A673 (cell line): ENCODE data around the gene IQGAP3. TPM values are rescaled to one million over a fixed set of nuclear protein-coding genes. Genes with fewer than 3 reads are reported as not detected.

ENCODE experiments used
- BruUV-seq: library from RNA; stranded (reverse); fragments of 400-500 nt; replicated peaks from 2 replicates; lab custom pipeline; 2021; lab: Mats Ljungman, UMichigan
- CTCF ChIA-PET: fragments of 300-600 bp; sonication (Branson Sonifier 250); formaldehyde crosslinking; loops from one replicate; lab custom pipeline; 2022; ENCODE audit warnings: antibody characterized with exemption; lab: Charles Lee
- POLR2A ChIA-PET: fragments of 300-600 bp; sonication (Branson Sonifier 250); formaldehyde crosslinking; loops from one replicate; lab custom pipeline; 2022; ENCODE audit warnings: antibody characterized with exemption; ENCODE audit not compliant: low non-redundant PET; lab: Charles Lee
- DNase-seq: peaks from one replicate; pipeline ENCODE4 v3.0.0-alpha.2; 2015; ENCODE audit warnings: low spot score
- H3K27ac ChIP-seq: fragments of 200-600 bp; sonication (generic); 2 replicates; pipeline ENCODE4 v1.5.1; 2016; ENCODE audit warnings: mixed run types, low read depth, mild to moderate bottlenecking, mixed read lengths, antibody characterized with exemption, low read length; ENCODE audit not compliant: poor library complexity, severe bottlenecking
- H3K27me3 ChIP-seq: fragments of 200-600 bp; sonication (generic); replicated peaks from 2 replicates; pipeline ENCODE4 v1.6.1; 2017; ENCODE audit warnings: mixed run types, low read depth, mild to moderate bottlenecking, mixed read lengths, antibody characterized with exemption, low read length; ENCODE audit not compliant: insufficient read depth, poor library complexity
- H3K36me3 ChIP-seq: fragments of 200-600 bp; sonication (generic); 2 replicates; pipeline ENCODE4 v1.6.1; 2016; ENCODE audit warnings: mixed run types, mild to moderate bottlenecking, mixed read lengths, antibody characterized with exemption, low read length; ENCODE audit not compliant: insufficient read depth, poor library complexity, severe bottlenecking
- H3K4me1 ChIP-seq: fragments of 200-600 bp; sonication (generic); 2 replicates; pipeline ENCODE4 v1.6.1; 2017; ENCODE audit warnings: mixed run types, mild to moderate bottlenecking, mixed read lengths, antibody characterized with exemption, low read length; ENCODE audit not compliant: insufficient read depth, poor library complexity, severe bottlenecking
- H3K4me3 ChIP-seq: fragments of 200-600 bp; sonication (generic); 2 replicates; pipeline ENCODE4 v1.5.1; 2016; ENCODE audit warnings: low read depth, mixed run types, mild to moderate bottlenecking, mixed read lengths, low read length; ENCODE audit not compliant: poor library complexity, severe bottlenecking
- H3K9me3 ChIP-seq: fragments of 200-600 bp; sonication (generic); 2 replicates; pipeline ENCODE4 v1.6.1; 2016; ENCODE audit warnings: mixed run types, low read depth, mild to moderate bottlenecking, mixed read lengths, antibody characterized with exemption, low read length; ENCODE audit not compliant: poor library complexity, severe bottlenecking
- EZH2 ChIP-seq: fragments of 200-600 bp; sonication (generic); IDR thresholded peaks from 2 replicates; pipeline ENCODE4 v1.6.1; 2017; ENCODE audit warnings: borderline replicate concordance, low read depth, mild to moderate bottlenecking, mixed read lengths, antibody characterized with exemption, low read length; ENCODE audit not compliant: poor library complexity, severe bottlenecking
- intact Hi-C: fragments of 100-400 bp; cut with micrococcal nuclease; formaldehyde crosslinking; loops from one replicate; pipeline ENCODE4 v1.10.0; 2022; ENCODE audit not compliant: unreplicated experiment
- total RNA-seq: library from RNA; stranded (reverse); gene quantifications from 2 replicates; pipeline ENCODE4 v1.2.3, GENCODE V29; 2021
- TF ChIP-seq, protein P1 (sequence below): fragments of 300-800, 200-600 bp; sonication (generic); conservative IDR thresholded peaks from 2 replicates; pipeline ENCODE4 v1.5.1; 2017; ENCODE audit warnings: low read depth, mild to moderate bottlenecking, antibody characterized with exemption, low read length, moderate library complexity, mixed read lengths

Gene IQGAP3
- total RNA-seq, 1 experiment from 2014 or later, result 37.5 TPM

DNA sequence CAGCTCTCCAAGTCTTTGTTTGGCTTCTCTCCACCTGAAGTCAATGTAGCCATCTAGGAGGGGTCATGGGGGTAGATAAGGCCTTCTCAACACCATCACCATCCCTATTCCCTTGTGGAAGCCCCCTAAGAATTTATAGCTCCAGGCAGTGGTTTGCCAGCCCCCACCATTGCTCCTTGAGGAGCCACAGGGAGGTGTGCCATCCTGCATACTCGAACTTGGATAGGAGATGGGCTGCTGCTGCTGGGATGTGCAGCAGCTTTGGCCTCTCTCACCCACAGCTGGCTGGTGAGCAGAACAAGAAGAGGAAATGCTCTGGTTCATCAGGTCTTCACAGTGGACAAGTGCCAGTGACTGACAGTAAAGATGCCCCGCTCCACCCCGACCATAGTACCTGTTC lies 24.1 kb upstream of the IQGAP3 start:
- Histone ChIP-seq H3K4me1 (peaks cover 4% of the 10 kb centered on the region), H3K27ac (no peak overlapping the region), H3K4me3 (no peak overlapping the region), H3K36me3 (peaks cover 61% of the 10 kb centered on the region), H3K9me3 (no peaks in the 10 kb centered on the region), H3K27me3 (no peaks in the 10 kb centered on the region)
- intact Hi-C loops, result no loop called here
- CTCF ChIA-PET, result no interaction called here
- POLR2A ChIA-PET, result no interaction called here
- DNase-seq, result no peak
- no peak for TF ChIP-seq EZH2
- TF ChIP-seq, protein P1, sequence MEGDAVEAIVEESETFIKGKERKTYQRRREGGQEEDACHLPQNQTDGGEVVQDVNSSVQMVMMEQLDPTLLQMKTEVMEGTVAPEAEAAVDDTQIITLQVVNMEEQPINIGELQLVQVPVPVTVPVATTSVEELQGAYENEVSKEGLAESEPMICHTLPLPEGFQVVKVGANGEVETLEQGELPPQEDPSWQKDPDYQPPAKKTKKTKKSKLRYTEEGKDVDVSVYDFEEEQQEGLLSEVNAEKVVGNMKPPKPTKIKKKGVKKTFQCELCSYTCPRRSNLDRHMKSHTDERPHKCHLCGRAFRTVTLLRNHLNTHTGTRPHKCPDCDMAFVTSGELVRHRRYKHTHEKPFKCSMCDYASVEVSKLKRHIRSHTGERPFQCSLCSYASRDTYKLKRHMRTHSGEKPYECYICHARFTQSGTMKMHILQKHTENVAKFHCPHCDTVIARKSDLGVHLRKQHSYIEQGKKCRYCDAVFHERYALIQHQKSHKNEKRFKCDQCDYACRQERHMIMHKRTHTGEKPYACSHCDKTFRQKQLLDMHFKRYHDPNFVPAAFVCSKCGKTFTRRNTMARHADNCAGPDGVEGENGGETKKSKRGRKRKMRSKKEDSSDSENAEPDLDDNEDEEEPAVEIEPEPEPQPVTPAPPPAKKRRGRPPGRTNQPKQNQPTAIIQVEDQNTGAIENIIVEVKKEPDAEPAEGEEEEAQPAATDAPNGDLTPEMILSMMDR, result no peak
- no TSS peak for BruUV-seq

DNA sequence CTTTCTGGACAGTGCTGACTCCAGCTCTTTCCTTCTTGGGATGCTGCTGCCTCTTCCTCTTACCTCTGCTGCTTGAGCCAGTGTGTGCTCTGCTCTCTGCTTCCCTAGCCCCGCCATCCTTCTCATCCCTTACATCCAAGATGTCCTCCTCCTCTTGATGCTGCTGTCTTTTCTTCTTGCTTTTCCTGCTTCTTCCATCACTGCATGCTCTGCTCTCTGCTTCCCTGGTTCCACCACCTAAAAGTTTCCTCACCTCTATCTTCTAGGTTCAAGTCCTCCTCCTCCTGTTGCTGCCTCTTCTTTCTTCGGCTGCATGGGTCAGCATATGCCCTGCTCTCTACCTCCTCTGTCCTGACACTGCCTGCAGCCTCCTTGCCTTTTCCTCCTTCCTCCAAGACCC lies 22.7 kb upstream of the IQGAP3 start:
- intact Hi-C loops, result no loop called here
- TF ChIP-seq EZH2, result no peak
- TF ChIP-seq, protein P1, result no peak
- no peaks in the 10 kb centered on the region for H3K9me3 ChIP-seq
- DNase-seq, result no peak
- H3K27ac ChIP-seq, result no peak overlapping the region
- H3K27me3 ChIP-seq, result no peaks in the 10 kb centered on the region
- BruUV-seq, result TSS peak; percentile 86
- ChIA-PET POLR2A (no interaction called here), CTCF (no interaction called here)
- H3K4me1 ChIP-seq, result peaks cover 4% of the 10 kb centered on the region
- no peak overlapping the region for H3K4me3 ChIP-seq
- H3K36me3 ChIP-seq, result peaks cover 61% of the 10 kb centered on the region

DNA sequence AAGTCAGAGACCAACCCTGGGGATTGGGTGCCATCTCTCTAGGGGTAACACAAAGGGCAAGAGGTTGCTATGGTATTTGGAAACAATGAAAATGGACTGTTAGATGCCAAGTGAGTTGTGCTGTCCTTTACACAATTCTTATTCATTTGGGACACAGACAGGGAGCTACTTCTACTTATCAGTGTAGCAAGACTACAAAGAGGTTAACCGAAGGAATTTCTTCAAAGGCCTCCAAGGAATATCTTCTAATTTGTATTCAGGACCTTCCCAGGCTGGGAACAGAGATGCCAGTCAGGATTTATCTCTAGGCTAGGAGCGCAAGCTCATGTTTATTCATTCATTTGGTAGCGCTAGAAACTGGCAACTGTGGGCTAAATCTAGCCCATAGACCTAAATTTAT lies 21.8 kb upstream of the IQGAP3 start:
- intact Hi-C loops, result no loop called here
- Histone ChIP-seq H3K9me3 (no peaks in the 10 kb centered on the region), H3K4me3 (no peak overlapping the region), H3K4me1 (peaks cover 4% of the 10 kb centered on the region), H3K27ac (no peak overlapping the region), H3K27me3 (no peaks in the 10 kb centered on the region), H3K36me3 (peaks cover 61% of the 10 kb centered on the region)
- DNase-seq, result no peak
- TF ChIP-seq, protein P1, result no peak
- no peak for TF ChIP-seq EZH2
- POLR2A ChIA-PET, result interaction anchor here (0.6 kb wide), 1 partner anchor 25 kb away, joined by 3 read pairs; the partner anchor contains the start of gene HAPLN2
- no TSS peak for BruUV-seq
- CTCF ChIA-PET, result no interaction called here
